SK-N-MC (cell line): Measurements from ENCODE around the gene OOSP1.

Experiments used
- EZH2 ChIP-seq: fragments of 200-600 bp; sonication (generic); IDR thresholded peaks from one replicate; pipeline ENCODE4 v1.6.1; 2017; ENCODE audit warnings: antibody characterized with exemption
- FOXP2 ChIP-seq: optimal IDR thresholded peaks from 2 replicates; pipeline ENCODE3; 2011; ENCODE audit warnings: mild to moderate bottlenecking, moderate library complexity; ENCODE audit not compliant: insufficient read depth; ENCODE audit errors: extremely low read length, control extremely low read depth
- POLR2AphosphoS5 ChIP-seq: IDR thresholded peaks from 2 replicates; pipeline ENCODE4 v1.6.1; 2012; ENCODE audit warnings: mild to moderate bottlenecking, low read depth, low read length, borderline replicate concordance

DNA sequence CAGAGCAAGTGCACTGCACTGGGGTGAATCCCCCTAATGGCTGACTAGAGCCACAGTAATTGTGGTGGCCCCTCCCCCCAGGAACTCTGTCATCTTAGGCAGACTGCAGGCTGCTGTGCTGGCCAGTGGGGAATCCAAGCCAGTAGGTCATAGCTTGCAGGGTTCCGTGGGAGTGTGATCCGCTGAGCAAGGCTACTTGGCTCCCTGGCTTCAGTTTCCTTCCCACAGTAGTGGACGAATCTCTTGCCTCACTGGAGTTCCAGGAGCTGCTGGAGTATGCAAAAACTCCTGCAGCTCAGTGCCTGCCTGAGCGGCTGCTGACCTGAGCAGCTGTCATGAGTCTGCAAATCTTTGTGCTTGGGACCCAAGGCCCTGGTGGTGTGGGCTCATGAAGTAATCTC, 46.5 kb upstream of the OOSP1 start:
- TF ChIP-seq POLR2AphosphoS5: no peak
- no peak for TF ChIP-seq EZH2
- TF ChIP-seq FOXP2: no peak
